ENCODE measurements around the gene RRAGD.

GRCh38 chr6:89460713-89461112, 48.6 kb upstream of the RRAGD start:
- TF ChIP-seq, protein P1, sequence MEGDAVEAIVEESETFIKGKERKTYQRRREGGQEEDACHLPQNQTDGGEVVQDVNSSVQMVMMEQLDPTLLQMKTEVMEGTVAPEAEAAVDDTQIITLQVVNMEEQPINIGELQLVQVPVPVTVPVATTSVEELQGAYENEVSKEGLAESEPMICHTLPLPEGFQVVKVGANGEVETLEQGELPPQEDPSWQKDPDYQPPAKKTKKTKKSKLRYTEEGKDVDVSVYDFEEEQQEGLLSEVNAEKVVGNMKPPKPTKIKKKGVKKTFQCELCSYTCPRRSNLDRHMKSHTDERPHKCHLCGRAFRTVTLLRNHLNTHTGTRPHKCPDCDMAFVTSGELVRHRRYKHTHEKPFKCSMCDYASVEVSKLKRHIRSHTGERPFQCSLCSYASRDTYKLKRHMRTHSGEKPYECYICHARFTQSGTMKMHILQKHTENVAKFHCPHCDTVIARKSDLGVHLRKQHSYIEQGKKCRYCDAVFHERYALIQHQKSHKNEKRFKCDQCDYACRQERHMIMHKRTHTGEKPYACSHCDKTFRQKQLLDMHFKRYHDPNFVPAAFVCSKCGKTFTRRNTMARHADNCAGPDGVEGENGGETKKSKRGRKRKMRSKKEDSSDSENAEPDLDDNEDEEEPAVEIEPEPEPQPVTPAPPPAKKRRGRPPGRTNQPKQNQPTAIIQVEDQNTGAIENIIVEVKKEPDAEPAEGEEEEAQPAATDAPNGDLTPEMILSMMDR (IDR thresholded peaks at IDR 0.05), result no peak
- TF ChIP-seq EP300 (IDR thresholded peaks at IDR 0.05) (no peak), POLR2A (IDR thresholded peaks at IDR 0.05; ENCODE audit: low read depth) (no peak), POLR2AphosphoS5 (IDR thresholded peaks at IDR 0.05) (no peak)

Data from esophagus muscularis mucosa (tissue), 4 donors.